HG02642 (cell line): ENCODE measurements around the gene OSBPL9.
"Not testable (repeated sequence)": the region's sequence is repeated elsewhere in the genome, so short reads cannot be mapped to it uniquely, and the experiment has no call there.

ENCODE experiments used
- ATAC-seq: cut with Tn5 transposase; IDR thresholded peaks from one replicate; pipeline ENCODE4 v1.9.1; 2021; ENCODE audit warnings: mild to moderate bottlenecking; ENCODE audit not compliant: unreplicated experiment, poor library complexity

Gene OSBPL9

DNA sequence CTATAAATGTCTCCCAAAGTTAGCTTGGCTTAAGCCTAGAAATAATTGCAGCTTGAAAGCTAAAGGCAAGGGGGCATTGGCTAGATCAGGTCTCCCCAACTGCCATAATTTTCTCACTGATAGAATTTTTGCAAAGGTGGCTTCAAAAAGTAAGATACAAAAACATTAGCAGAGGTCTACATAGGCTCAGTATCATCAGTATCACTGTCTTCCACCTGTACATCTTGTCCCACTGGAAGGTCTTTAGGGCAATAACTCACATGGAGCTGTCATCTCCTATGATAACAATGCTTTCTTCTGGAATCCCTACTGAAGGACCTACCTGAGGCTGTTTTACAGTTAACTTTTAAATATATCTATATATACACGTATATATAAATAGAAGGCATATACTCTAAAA is 14.9 kb downstream of the OSBPL9 start:
- no peak for ATAC-seq

DNA sequence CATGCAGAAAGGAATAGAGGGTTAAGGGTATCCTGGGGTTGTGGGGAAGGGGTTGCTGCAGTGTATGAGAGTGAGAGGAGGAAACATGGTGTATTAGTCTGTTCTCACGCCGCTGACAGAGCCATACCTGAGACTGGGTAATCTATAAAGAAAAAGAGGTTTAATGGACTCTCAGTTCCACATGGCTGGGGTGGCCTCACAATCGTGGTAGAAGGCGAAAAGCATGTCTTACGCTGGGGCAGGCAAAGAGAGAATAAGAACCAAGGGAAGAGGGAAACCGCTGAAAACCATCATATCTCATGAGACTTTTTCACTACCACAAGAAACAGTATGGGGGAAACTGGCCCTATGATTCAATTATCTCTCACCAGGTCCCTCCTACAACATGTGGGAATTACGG is 17.7 kb downstream of the OSBPL9 start:
- ATAC-seq = no peak

DNA sequence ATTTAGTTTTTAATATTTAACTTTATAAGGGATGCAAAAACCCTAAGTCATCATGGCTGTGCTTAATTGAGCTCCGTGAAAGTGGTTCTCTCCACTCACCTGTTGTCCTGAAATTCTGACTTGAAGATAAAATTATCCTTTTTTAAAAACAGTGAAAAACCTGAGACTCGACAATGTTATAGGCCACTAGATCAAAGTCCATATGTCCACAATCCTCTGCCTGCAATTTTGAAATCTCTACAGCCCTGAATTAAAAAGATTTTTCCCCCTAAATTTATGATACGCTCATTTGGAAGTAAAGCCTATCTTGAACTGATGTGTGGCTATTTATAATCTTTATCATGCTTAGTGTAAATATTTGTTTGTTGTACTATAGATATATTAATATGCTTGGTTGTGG is 18.7 kb downstream of the OSBPL9 start:
- no peak for ATAC-seq

DNA sequence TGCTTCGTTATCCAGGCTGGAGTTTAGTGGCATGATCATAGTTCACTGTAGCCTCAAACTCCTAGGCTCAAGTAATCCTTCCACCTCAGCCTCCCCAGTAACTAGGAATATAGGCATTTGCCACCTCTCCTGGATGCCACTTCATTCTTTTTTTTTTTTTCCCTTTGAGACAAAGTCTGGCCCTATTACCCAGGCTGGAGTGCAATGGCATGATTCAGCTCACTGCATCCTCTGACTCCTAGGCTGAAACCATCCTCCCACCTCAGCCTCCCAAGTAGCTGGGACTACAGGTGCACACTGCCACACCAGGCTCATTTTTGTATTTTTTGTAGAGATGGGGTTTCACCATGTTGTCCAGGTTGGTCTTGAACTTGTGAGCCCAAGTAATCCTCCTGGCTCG is 19.3 kb downstream of the OSBPL9 start:
- no peak for ATAC-seq

DNA sequence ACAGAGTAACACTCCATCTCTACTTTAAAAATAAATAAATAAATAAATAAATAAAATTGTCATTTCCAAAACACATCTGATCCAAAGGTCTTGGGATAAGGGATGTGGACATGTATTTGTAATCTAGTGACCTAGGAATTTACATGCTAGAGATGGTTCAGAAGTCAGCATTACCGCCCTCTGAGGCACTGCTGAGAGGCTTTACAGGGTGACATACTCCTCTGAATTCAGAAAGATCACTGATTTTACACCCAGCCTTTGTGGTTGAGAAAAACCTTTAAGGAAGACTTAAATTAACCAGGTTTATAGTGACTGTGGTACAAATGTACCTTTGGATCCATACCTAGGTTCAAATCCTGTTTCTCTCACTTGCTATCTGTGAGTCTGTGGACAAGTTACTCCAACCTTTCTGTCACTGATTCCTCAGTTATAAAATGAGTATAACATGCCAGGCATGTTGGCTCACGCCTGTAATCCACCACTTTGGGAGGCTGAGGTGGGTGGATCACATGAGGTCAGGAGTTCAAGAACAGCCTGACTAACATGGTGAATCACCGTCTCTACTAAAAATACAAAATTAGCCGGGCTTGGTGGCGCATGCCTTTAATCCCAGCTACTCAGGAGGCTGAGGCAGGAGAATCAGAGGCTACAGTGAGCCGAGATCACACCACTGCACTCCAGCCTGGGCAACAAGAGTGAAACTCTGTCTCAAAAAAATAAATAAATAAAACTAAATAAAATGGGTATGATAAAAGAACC is 20.1 kb downstream of the OSBPL9 start:
- ATAC-seq = no peak

DNA sequence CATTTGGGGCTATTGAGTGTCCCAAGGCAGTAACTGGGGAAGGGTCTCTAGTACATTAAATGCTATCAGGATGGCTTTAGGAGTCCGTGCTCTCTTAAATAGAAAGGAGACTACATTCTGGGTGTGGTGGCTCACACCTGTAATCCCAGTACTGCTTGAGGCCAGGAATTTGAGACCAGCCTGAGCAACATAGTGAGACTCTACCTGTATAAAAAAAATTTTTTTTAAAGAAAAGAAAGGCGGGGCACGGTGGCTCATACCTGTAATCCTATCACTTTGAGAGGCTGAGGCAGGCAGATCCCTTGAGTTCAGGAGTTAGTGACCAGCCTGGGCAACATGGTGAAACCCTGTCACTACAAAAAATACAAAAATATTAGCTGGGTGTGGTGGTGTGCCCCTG is 21.5 kb downstream of the OSBPL9 start:
- no peak for ATAC-seq

- ATAC-seq = no peak
Observed at GRCh38 chr1:51639694-51640093, 22.8 kb downstream of the OSBPL9 start.

- no peak for ATAC-seq
Observed at GRCh38 chr1:51641096-51641495, 24.2 kb downstream of the OSBPL9 start.

- no peak for ATAC-seq
Observed at GRCh38 chr1:51642739-51643142, 25.8 kb downstream of the OSBPL9 start.

DNA sequence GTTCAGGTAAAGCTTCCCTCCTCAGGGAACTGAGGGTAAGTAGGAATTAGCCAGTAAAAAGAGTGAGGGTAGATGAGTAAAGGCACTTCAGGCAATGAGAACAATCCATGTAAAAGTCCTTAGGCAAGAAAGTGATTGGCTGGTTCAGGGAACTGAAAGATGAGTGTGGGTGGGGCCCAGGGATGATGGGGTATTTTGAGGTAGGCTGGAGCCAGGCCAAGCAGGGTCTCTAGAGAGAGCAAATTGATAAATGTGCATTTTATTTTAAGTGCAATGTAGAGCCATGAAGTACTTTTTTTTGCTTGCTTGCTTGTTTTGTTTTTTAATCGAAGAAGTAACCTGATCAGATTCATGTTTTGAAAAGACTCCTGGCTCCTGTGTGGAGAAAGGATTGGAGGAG is 26.5 kb downstream of the OSBPL9 start:
- no peak for ATAC-seq

- ATAC-seq = no peak
Observed at GRCh38 chr1:51644020-51644419, 27.1 kb downstream of the OSBPL9 start.

DNA sequence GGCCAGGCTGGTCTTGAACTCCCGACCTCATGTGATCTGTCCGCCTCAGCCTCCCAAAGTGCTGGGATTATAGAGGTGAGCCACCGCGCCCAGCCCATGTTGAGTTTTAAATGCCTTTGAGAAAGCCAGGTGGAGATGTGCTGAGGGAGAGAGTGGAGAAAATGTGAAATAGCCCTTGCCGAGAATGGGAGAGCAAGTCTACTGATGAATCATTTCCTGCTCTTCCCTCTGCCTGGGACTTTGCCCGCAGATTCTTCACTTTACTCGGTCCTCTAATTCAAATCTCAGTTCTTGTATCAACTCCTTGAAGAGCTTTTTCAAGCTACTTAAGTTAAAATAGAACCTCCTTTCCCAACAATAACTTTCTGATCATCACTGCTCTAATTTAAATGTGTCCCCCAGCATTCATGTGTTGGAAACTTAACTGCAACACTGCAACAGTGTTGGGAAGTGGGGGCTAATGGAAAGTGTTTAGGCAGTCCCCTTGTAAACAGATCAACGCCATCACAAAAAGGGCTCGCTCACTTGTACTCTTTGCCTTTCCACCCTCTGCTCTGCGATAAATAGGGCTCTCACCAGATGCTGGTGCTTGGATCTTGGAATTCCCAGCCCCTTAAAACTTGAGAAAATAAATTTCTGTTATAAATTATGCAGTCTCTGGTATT is 27.8 kb downstream of the OSBPL9 start:
- no peak for ATAC-seq

DNA sequence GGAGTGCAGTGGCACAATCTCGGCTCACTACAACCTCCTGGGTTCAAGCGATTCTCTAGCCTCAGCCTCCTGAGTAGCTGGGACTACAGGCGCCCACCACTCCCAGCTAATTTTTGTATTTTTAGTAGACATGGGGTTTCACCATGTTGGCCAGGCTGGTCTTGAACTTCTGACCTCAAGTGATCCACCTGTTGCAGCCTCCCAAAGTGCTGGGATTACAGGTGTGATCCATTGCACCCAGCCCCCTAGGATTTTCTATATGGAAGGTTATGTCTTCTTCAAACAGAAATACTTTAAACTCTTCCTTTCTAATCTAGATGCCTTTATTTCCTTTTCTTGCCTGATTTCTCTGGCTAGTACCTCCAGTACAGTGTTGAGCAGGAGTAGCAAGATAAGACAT is 29.7 kb downstream of the OSBPL9 start:
- not testable (repeated sequence) for ATAC-seq

- no peak for ATAC-seq
Observed at GRCh38 chr1:51648180-51649109, 31.6 kb downstream of the OSBPL9 start.

DNA sequence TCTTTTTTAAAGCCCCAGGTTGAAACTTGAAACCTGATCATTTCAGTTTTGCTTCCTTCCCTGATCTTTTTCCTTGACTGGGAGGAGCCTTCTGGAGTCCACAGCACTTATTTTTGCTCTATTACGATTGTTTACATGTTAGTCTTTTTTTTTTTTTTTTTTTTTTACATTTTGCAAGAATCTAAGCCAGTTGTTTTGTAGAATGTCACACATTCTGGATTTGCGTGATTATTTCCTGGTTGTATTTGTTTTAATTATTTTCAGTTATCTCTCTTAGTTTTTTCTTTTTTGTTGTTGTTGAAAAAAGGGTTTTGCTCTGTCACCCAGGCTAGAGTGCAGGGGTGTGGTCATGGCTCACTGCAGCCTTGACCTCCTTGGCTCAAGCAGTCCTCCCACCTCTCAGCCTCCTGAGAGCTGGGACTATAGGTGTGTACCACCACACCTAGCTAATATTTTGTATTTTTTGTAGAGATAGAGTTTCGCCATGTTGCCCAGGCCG is 32.8 kb downstream of the OSBPL9 start:
- ATAC-seq = no peak

DNA sequence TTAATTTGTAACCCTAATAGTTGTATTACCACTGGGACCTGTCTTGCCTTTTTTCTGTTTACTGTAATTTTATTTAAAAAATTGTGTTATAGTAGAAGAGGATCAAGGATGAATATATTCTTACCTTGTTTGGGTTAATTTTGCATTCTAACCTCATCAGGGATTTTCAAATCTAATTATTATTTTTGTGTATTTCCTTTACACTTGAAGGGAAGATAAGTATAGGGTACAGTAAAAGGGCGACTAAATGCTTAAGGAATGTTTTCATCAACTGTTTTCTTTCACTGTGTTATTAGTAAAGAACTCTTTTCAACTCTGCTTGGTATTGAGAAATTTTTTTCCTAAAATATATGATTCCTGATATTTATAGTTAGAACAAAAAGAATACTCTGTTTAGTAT is 33.3 kb downstream of the OSBPL9 start:
- no peak for ATAC-seq

- ATAC-seq = no peak
Observed at GRCh38 chr1:51651552-51651942, 34.7 kb downstream of the OSBPL9 start.

DNA sequence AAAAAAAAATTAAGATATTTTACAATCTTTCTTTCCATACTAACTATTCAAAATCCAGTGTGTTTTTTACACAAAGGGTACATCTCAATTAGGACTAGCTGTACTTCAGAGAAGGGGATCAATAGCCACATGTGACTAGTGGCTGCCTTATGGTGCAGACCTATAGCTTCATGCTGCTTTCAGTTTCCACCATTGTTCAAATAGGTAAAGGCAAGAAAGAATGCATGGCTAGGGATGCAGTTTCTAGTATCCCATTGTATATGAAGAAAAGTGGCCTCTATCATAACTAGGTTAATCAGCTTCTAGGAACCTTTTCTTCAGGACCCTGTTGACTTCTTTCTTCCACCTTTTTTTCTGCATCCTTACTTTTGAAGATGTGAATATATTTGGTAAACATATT is 35.7 kb downstream of the OSBPL9 start:
- ATAC-seq = no peak

DNA sequence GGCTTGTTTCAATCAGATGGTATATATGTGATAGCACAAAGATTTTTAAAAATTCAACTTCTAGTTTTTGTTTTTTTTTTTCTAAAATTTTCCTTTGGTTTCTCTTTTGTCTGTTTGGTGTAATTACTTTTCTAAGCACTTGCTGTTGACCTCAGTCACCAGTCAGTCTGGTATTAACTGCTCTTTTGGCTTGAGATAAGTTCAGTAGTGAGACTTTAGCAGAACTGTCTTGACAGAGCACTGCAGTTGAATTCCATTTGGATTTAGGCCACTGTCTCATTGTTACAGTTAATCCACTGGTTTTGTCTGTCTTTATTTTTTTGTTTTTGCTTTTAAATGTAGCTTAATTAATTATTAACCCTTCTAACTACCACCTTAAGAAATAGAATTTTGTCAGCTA is 36.2 kb downstream of the OSBPL9 start:
- no peak for ATAC-seq

GRCh38 chr1:51654000-51654399 is 37.1 kb downstream of the OSBPL9 start:
- ATAC-seq = no peak

GRCh38 chr1:51656374-51656773 is 39.5 kb downstream of the OSBPL9 start:
- no peak for ATAC-seq
